Retinal pigment epithelial cell (primary cell): ENCODE data around the gene C1orf232.

ENCODE experiments used
- DNase-seq: peaks from one replicate; pipeline ENCODE4 v3.0.0-alpha.2; 2010; ENCODE audit warnings: low read depth
- H3K4me3 ChIP-seq: 2 replicates; pipeline ENCODE4 v1.5.1; 2011; ENCODE audit warnings: mild to moderate bottlenecking, low read length, control low read depth, moderate library complexity
- TF ChIP-seq, protein P1 (sequence below): conservative IDR thresholded peaks from 2 replicates; pipeline ENCODE4 v1.5.1; 2011; ENCODE audit warnings: low read depth, low read length, control low read depth, inconsistent platforms

Gene C1orf232

DNA sequence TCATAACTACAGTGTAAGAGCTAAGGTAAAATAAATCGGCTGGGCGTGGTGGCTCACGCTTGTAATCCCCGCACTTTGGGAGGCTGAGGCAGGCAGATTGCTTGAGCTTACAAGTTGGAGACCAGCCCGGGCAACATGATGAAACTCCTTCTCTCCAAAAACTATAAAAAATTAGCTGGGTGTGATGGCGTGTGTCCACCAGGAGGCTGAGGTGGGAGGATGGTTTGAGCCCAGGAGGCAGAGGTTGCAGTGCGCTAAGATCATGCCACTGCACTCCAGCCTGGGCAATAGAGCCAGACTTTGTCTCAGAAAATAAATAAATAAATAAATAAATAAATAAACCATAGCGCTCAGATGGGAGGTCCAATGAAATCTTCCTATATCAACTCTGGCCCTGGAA is 26.6 kb downstream of the C1orf232 start:
- no peak overlapping the region for H3K4me3 ChIP-seq
- TF ChIP-seq, protein P1, sequence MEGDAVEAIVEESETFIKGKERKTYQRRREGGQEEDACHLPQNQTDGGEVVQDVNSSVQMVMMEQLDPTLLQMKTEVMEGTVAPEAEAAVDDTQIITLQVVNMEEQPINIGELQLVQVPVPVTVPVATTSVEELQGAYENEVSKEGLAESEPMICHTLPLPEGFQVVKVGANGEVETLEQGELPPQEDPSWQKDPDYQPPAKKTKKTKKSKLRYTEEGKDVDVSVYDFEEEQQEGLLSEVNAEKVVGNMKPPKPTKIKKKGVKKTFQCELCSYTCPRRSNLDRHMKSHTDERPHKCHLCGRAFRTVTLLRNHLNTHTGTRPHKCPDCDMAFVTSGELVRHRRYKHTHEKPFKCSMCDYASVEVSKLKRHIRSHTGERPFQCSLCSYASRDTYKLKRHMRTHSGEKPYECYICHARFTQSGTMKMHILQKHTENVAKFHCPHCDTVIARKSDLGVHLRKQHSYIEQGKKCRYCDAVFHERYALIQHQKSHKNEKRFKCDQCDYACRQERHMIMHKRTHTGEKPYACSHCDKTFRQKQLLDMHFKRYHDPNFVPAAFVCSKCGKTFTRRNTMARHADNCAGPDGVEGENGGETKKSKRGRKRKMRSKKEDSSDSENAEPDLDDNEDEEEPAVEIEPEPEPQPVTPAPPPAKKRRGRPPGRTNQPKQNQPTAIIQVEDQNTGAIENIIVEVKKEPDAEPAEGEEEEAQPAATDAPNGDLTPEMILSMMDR = no peak
- no peak for DNase-seq

GRCh38 chr1:26138974-26139558 is 29.7 kb downstream of the C1orf232 start:
- TF ChIP-seq, protein P1 = no peak
- no peak for DNase-seq
- H3K4me3 ChIP-seq = no peak overlapping the region

DNA sequence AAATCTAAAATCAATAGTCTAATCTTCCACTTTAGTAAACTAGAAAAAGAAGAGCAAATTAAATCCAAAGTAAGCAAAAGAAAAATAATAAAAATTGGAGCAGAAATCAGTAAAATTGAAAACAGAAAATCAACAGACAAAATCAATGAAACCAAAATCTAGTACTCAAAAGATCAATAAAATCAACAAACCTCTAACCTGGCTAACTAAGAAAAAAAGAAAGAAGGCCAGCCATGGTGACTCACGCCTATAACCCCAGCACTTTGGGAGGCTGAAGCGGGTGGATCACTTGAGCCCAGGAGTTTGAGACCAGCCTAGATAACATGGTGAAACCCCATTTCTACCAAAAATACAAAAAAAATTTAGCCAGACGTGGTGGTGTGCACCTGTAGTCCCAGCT is 34.3 kb downstream of the C1orf232 start:
- no peak overlapping the region for H3K4me3 ChIP-seq
- no peak for DNase-seq
- TF ChIP-seq, protein P1 = no peak

DNA sequence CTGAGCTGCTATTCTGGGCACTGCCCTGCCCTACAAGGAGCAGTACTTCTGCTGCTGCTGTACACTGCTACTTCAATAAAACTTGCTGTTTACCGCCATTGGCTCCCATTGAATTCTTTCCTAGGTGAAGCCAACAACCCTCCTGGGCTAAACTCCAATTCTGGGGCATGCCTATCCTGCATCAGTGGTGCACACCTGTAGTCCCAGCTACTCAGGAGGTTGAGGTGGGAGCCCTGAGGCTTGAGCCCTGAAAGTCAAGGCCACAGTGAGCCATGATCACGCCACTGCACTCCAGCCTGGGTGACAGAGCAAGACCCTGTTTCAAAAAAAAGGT is 36.0 kb downstream of the C1orf232 start:
- DNase-seq = no peak
- H3K4me3 ChIP-seq = no peak overlapping the region
- TF ChIP-seq, protein P1 = no peak

GRCh38 chr1:26132128-26132833 is 36.5 kb downstream of the C1orf232 start:
- TF ChIP-seq, protein P1 = no peak
- no peak overlapping the region for H3K4me3 ChIP-seq
- no peak for DNase-seq

- TF ChIP-seq, protein P1 = no peak
- H3K4me3 ChIP-seq = no peak overlapping the region
- no peak for DNase-seq
Measured at GRCh38 chr1:26130695-26131094, 38.1 kb downstream of the C1orf232 start.

DNA sequence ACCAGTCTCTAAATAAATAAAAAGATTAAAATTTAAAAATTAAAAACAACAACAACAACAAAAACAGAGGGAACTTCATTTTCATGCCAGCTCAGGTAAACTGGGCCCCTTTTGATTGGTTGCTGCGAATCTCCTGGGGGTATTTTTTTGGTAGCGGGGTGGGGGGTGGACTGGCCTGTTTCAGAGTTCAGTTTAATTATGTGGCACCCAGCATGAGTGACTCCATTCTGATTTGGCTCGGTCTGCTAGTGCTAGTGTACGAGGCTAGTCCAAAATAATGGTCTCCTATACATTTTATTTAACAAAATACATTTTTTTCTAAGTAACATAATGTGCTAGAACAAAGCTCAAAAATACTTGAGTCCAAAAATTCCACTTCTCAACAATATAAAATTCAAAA is 39.0 kb downstream of the C1orf232 start:
- no peak for DNase-seq
- H3K4me3 ChIP-seq = no peak overlapping the region
- TF ChIP-seq, protein P1 = no peak
